HG02938 (cell line): ENCODE results near the gene OLIG3.

Experiments
- ATAC-seq: cut with Tn5 transposase; IDR thresholded peaks from one replicate; pipeline ENCODE4 v1.9.1; 2021; ENCODE audit warnings: mild to moderate bottlenecking, moderate library complexity; ENCODE audit not compliant: unreplicated experiment

Gene OLIG3

DNA sequence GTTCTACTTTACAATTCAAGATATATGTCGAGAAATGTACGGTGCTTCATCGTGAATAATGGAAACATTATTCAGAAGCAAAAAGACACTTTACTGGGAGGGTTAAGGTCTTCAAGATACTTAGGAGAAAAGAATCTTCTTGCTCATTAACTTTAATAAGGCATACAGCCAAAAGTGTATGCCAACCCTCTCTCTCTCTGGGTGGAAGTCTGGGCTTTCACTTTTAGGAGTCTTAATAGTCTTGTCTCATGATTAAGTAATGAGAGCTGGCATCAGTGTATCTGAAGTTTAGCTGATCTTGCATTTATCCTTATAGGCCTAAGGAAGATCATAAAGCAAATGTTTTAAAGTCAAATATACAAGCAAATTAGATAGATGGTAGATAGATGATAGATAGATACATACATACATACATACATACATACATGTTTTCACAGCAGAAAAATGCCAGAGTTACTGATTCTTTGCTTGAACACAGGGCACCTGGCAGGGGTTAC is 21.5 kb downstream of the OLIG3 start:
- ATAC-seq, result no peak

GRCh38 chr6:137471986-137472385 is 22.2 kb downstream of the OLIG3 start:
- ATAC-seq, result no peak

DNA sequence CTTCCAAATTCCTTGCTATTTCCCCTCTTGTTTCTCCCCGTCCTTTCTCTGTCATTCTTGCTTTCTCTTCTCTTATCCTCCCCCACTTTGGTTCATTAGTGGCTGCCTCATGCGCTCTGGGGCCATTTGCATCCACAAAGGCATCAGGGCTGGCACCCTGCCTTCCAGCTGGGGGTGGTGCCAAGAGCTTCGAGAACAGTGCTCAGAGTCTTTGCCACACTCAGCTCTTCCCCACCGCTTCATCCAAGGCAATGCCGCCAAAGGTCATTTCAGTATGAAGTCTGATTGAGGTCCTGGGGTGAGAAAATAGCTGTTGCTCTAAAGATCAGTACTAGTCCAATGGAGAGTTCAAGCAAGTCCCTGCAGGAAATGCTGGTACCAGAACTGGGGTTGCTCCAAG is 22.7 kb downstream of the OLIG3 start:
- no peak for ATAC-seq

- ATAC-seq, result no peak
These were observed 27.0 kb downstream of the OLIG3 start for GRCh38 chr6:137467211-137467610.

- ATAC-seq, result no peak
These were observed 28.7 kb downstream of the OLIG3 start for GRCh38 chr6:137465378-137466009.

DNA sequence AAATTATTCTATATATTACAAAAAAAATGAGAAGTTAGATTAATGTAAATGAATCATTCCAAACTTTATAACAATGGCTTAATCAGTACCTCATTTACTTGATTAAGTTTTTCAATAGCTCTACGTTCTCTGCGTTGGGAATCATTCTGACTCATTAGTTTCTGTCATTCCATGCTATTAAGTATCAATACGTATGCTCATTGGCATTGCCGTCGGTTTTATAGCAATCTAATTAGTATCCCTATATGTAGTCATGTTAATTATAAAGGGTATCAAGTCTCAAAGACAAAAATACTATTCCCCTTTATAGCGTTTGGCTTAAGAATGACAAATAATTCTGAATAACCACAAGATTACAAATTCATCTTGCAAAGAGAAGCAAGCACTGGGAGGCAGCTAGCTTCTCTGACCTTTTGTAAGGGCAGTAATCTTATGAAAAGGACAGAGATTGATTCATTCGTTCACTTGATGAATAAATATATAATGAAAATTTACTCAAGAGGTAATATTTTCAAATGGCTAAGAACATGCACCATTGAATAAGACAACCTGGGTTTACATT is 41.8 kb downstream of the OLIG3 start:
- no peak for ATAC-seq

DNA sequence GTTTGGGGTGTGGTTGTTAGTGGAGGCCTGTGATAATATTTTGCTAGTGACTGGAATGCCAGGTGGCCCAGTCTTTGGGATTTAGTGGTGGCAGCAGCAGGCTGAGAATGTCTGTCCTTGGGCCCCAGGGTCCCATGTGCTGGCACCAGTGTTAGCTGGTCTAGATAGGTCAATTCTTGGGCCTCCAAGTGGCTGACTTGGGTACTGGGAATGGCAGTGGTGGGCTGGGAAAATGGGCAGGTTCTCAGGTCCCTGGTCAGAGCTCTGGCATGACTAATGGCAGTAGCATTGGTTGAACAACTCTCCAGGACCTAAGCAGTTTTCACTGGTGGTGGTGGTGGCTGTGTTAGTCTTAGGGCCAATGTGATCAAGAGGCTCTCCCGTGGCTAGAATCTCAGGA is 50.3 kb downstream of the OLIG3 start:
- ATAC-seq, result no peak
